H1 (cell line): Measurements from ENCODE around the gene HM13. TPM values are rescaled to one million over a fixed set of nuclear protein-coding genes. Genes with fewer than 3 reads are reported as not detected.

Source experiments
- CHD7 ChIP-seq: fragments of 300-600 bp; sonication (generic); IDR thresholded peaks from 2 replicates; pipeline ENCODE4 v1.7.1; 2012; ENCODE audit warnings: low read length, moderate library complexity, mild to moderate bottlenecking, inconsistent platforms; ENCODE audit not compliant: insufficient replicate concordance
- KDM4A ChIP-seq: IDR thresholded peaks from one replicate; pipeline ENCODE4 v1.7.1; 2012; ENCODE audit warnings: low read depth, mild to moderate bottlenecking, moderate library complexity, low read length, inconsistent platforms; ENCODE audit not compliant: severe bottlenecking
- RXRA ChIP-seq: IDR thresholded peaks from 2 replicates; pipeline ENCODE4 v1.6.1; 2011; ENCODE audit warnings: low read depth, mild to moderate bottlenecking, low read length, moderate library complexity; ENCODE audit not compliant: insufficient read depth
- TAF7 ChIP-seq: optimal IDR thresholded peaks from 2 replicates; pipeline ENCODE3; 2011; ENCODE audit warnings: low read depth, mild to moderate bottlenecking, inconsistent platforms, low read length, moderate library complexity, borderline replicate concordance
- TCF12 ChIP-seq: IDR thresholded peaks from 2 replicates; pipeline ENCODE4 v1.6.1; 2011; ENCODE audit warnings: low read depth, mild to moderate bottlenecking, low read length
- polyA plus RNA-seq, 7 experiments: library from polyadenylated mRNA; depleted of rRNA in 3 of 7; stranded (reverse) in 5 of 7; unstranded in 2 of 7; fragments of >200 nt in 5 of 7; fragments of 200-250 nt in 2 of 7; gene quantifications; 1 replicate in 5 of 7; 2 replicates in 1 of 7; 4 replicates in 1 of 7; pipeline versions ENCODE4 v1.2.1 to v1.2.3, GENCODE V29; 2011 to 2013; ENCODE audit warnings: missing spikeins in 2 of 7, mixed read lengths in 2 of 7
- total RNA-seq: library from RNA; stranded (reverse); fragmentation: NEBNext Ultra II Directional; extraction: Animal tissue kit (Norgen Biotek cat#: 25700); gene quantifications from 2 replicates; pipeline ENCODE4 v1.2.1, GENCODE V29; 2021

The HM13 gene
- total and polyA plus RNA-seq, 2 of the 8 experiments (the other 6 are each of a cell fraction or from before 2014, with no cell fraction given), result 118 to 183 TPM

- no peak for TF ChIP-seq CHD7
- no peak for TF ChIP-seq TCF12
- no peak for TF ChIP-seq KDM4A
- TF ChIP-seq RXRA, result no peak
- TF ChIP-seq TAF7, result no peak
Observed at GRCh38 chr20:31540406-31540805, 26.2 kb downstream of the HM13 start (continued).
